AG09309 (cell line): ENCODE measurements around the gene DOCK9.

Experiments used
- DNase-seq: peaks from one replicate; pipeline ENCODE4 v3.0.0-alpha.2; 2010; ENCODE audit warnings: low read depth
- H3K4me3 ChIP-seq: 2 replicates; pipeline ENCODE4 v1.5.1; 2011; ENCODE audit warnings: mild to moderate bottlenecking, low read depth, low read length, moderate library complexity; ENCODE audit not compliant: control insufficient read depth
- CTCF ChIP-seq: IDR thresholded peaks from 2 replicates; pipeline ENCODE4 v1.5.1; 2011; ENCODE audit warnings: mild to moderate bottlenecking, low read depth, low read length, inconsistent platforms; ENCODE audit not compliant: insufficient read depth, control insufficient read depth; ENCODE audit errors: missing control alignments

The DOCK9 gene

GRCh38 chr13:98886587-98887230, 91.2 kb downstream of the DOCK9 start:
- no peak for TF ChIP-seq CTCF
- DNase-seq = no peak
- no peak overlapping the region for H3K4me3 ChIP-seq

- DNase-seq = no peak
- TF ChIP-seq CTCF = no peak
- no peak overlapping the region for H3K4me3 ChIP-seq
These were observed 92.3 kb downstream of the DOCK9 start for GRCh38 chr13:98885600-98885999.

- no peak for DNase-seq
These were observed 93.9 kb downstream of the DOCK9 start for GRCh38 chr13:98883998-98884397.

GRCh38 chr13:98881390-98881789, 96.5 kb downstream of the DOCK9 start:
- TF ChIP-seq CTCF = no peak
- DNase-seq = no peak
- H3K4me3 ChIP-seq = no peak overlapping the region

More at GRCh38 chr13:98883998-98884397, 93.9 kb downstream of the DOCK9 start:
- no peak for TF ChIP-seq CTCF
- no peak overlapping the region for H3K4me3 ChIP-seq

GRCh38 chr13:98880677-98881076, 97.2 kb downstream of the DOCK9 start:
- DNase-seq = no peak
- no peak for TF ChIP-seq CTCF
- H3K4me3 ChIP-seq = no peak overlapping the region

GRCh38 chr13:98879957-98880356, 97.9 kb downstream of the DOCK9 start:
- DNase-seq = no peak
- H3K4me3 ChIP-seq = no peak overlapping the region
- no peak for TF ChIP-seq CTCF
